Trophoblast cell (in vitro differentiated cells and primary cell): ENCODE results near the gene SLC4A2.

Experiments used
- DNase-seq, 2 donors: peaks; one replicate each; pipeline ENCODE4 v3.0.0-alpha.2; 2016
- H2AFZ ChIP-seq: 2 replicates; pipeline ENCODE4 v1.6.1; 2013; ENCODE audit warnings: low read length, moderate library complexity, mild to moderate bottlenecking; ENCODE audit not compliant: insufficient read depth, poor library complexity
- H2AK5ac ChIP-seq: 2 replicates; pipeline ENCODE4 v1.6.1; 2013; ENCODE audit warnings: mild to moderate bottlenecking, low read length
- H2BK120ac ChIP-seq: 2 replicates; pipeline ENCODE4 v1.6.1; 2013; ENCODE audit warnings: low read length, mild to moderate bottlenecking, moderate library complexity; ENCODE audit not compliant: insufficient read depth, poor library complexity
- H2BK12ac ChIP-seq: 2 replicates; pipeline ENCODE4 v1.6.1; 2013; ENCODE audit warnings: mild to moderate bottlenecking, low read length, moderate library complexity
- H2BK5ac ChIP-seq: 2 replicates; pipeline ENCODE4 v1.6.1; 2013; ENCODE audit warnings: low read length, low read depth, moderate library complexity, mild to moderate bottlenecking; ENCODE audit not compliant: poor library complexity
- H3K14ac ChIP-seq: 2 replicates; pipeline ENCODE4 v1.6.1; 2013; ENCODE audit warnings: mild to moderate bottlenecking, low read length
- H3K18ac ChIP-seq: 2 replicates; pipeline ENCODE4 v1.6.1; 2013; ENCODE audit warnings: mild to moderate bottlenecking, low read length
- H3K23ac ChIP-seq: 2 replicates; pipeline ENCODE4 v1.6.1; 2013; ENCODE audit warnings: low read length
- H3K27ac ChIP-seq: 2 replicates; pipeline ENCODE4 v1.5.1; 2013; ENCODE audit warnings: low read depth, mild to moderate bottlenecking, inconsistent platforms, low read length, moderate library complexity
- H3K27me3 ChIP-seq: 2 replicates; pipeline ENCODE4 v1.6.1; 2013; ENCODE audit warnings: inconsistent platforms, mild to moderate bottlenecking, low read length, moderate library complexity; ENCODE audit not compliant: insufficient read depth
- H3K36me3 ChIP-seq, 2 experiments: 1 replicate in 1 of 2; 2 replicates in 1 of 2; pipeline ENCODE4 v1.6.1; 2013; ENCODE audit warnings: low read length in 2 of 2, mild to moderate bottlenecking in 2 of 2, moderate library complexity in 1 of 2; ENCODE audit not compliant: insufficient read depth in 2 of 2, control insufficient read depth in 1 of 2
- H3K4ac ChIP-seq: 2 replicates; pipeline ENCODE4 v1.6.1; 2013; ENCODE audit warnings: low read depth, mild to moderate bottlenecking, low read length, moderate library complexity
- H3K4me1 ChIP-seq, 2 experiments: 1 replicate in 1 of 2; 2 replicates in 1 of 2; pipeline ENCODE4 v1.6.1; 2013; ENCODE audit warnings: low read length in 2 of 2, mild to moderate bottlenecking in 2 of 2, moderate library complexity in 1 of 2; ENCODE audit not compliant: insufficient read depth in 2 of 2, control insufficient read depth in 1 of 2
- H3K4me2 ChIP-seq: 2 replicates; pipeline ENCODE4 v1.6.1; 2013; ENCODE audit warnings: inconsistent platforms, mild to moderate bottlenecking, low read length, moderate library complexity
- H3K4me3 ChIP-seq: 2 replicates; pipeline ENCODE4 v1.5.1; 2013; ENCODE audit warnings: mild to moderate bottlenecking, low read depth, low read length, inconsistent platforms
- H3K79me1 ChIP-seq: one replicate; pipeline ENCODE4 v1.6.1; 2013; ENCODE audit warnings: low read length
- H3K79me2 ChIP-seq: 2 replicates; pipeline ENCODE4 v1.6.1; 2013; ENCODE audit warnings: low read length, mild to moderate bottlenecking; ENCODE audit not compliant: control insufficient read depth, insufficient read depth, poor library complexity
- H3K9ac ChIP-seq: 2 replicates; pipeline ENCODE4 v1.6.1; 2013; ENCODE audit warnings: mild to moderate bottlenecking, low read length
- H3K9me3 ChIP-seq: 2 replicates; pipeline ENCODE4 v1.6.1; 2013; ENCODE audit warnings: low read depth, mild to moderate bottlenecking, control low read depth, inconsistent platforms, low read length; ENCODE audit not compliant: insufficient read depth
- H4K12ac ChIP-seq: 2 replicates; pipeline ENCODE4 v1.6.1; 2013; ENCODE audit warnings: low read depth, mild to moderate bottlenecking, low read length, moderate library complexity
- H4K8ac ChIP-seq: 2 replicates; pipeline ENCODE4 v1.6.1; 2013; ENCODE audit warnings: low read depth, mild to moderate bottlenecking, low read length, moderate library complexity
- H4K91ac ChIP-seq: one replicate; pipeline ENCODE4 v1.6.1; 2013; ENCODE audit warnings: low read depth, mild to moderate bottlenecking, low read length, moderate library complexity
- WGBS: extraction: QIAGEN DNeasy Blood & Tissue Kit; methylation state at CpG from one replicate; pipeline ENCODE4 v1.1.7; 2013; ENCODE audit warnings: missing lambda C conversion rate; ENCODE audit not compliant: insufficient read length, insufficient coverage; ENCODE audit errors: extremely low coverage; 5-methylcytosine and 5-hydroxymethylcytosine counted together

Gene SLC4A2

GRCh38 chr7:151033864-151034249 is 25.5 kb upstream of the SLC4A2 start:
- Histone ChIP-seq H3K14ac (no peak overlapping the region), H3K36me3 (peaks cover 38 to 45% of the 10 kb centered on the region in 2 experiments), H3K9ac (no peak overlapping the region), H3K79me1 (peaks cover 5% of the 10 kb centered on the region), H2BK12ac (no peak overlapping the region), H3K23ac (no peak overlapping the region), H2AK5ac (no peak overlapping the region), H3K4ac (no peak overlapping the region), H3K27ac (no peak overlapping the region), H2AFZ (no peak overlapping the region), H2BK120ac (no peak overlapping the region), H3K79me2 (no peaks in the 10 kb centered on the region), H2BK5ac (no peak overlapping the region), H3K4me2 (no peak overlapping the region), H3K18ac (no peak overlapping the region), H3K9me3 (peaks cover 1% of the 10 kb centered on the region), H3K4me3 (no peak overlapping the region), H4K8ac (no peak overlapping the region), H3K4me1 (peaks cover 5 to 8% of the 10 kb centered on the region in 2 experiments), H3K27me3 (no peaks in the 10 kb centered on the region), H4K91ac (no peak overlapping the region), H4K12ac (no peak overlapping the region)
- WGBS, result no CpG with 5 or more reads among the region's 5 CpGs
- DNase-seq, result no peak

- no peak overlapping the region for H2AK5ac ChIP-seq
- no peak overlapping the region for H2AFZ ChIP-seq
- H2BK5ac ChIP-seq, result no peak overlapping the region
- H3K4me2 ChIP-seq, result no peak overlapping the region
- no peak for DNase-seq
- no peak overlapping the region for H3K27ac ChIP-seq
- H3K23ac ChIP-seq, result no peak overlapping the region
- WGBS, result no CpG with 5 or more reads among the region's 21 CpGs
- H4K91ac ChIP-seq, result no peak overlapping the region
- peaks cover 7% of the 10 kb centered on the region for H3K79me1 ChIP-seq
- no peak overlapping the region for H3K4me3 ChIP-seq
- H3K36me3 ChIP-seq, result peaks cover 38 to 45% of the 10 kb centered on the region in 2 experiments
- no peak overlapping the region for H4K12ac ChIP-seq
- H3K9me3 ChIP-seq, result peaks cover 1% of the 10 kb centered on the region
- no peak overlapping the region for H3K18ac ChIP-seq
- no peaks in the 10 kb centered on the region for H3K79me2 ChIP-seq
- H2BK12ac ChIP-seq, result no peak overlapping the region
- no peaks in the 10 kb centered on the region for H3K27me3 ChIP-seq
- no peak overlapping the region for H2BK120ac ChIP-seq
- no peak overlapping the region for H3K9ac ChIP-seq
- H4K8ac ChIP-seq, result no peak overlapping the region
- no peak overlapping the region for H3K14ac ChIP-seq
- no peak overlapping the region for H3K4ac ChIP-seq
- H3K4me1 ChIP-seq, result peaks cover 10 to 13% of the 10 kb centered on the region in 2 experiments
Observed at GRCh38 chr7:151034312-151035025, 24.9 kb upstream of the SLC4A2 start.

- H2AK5ac ChIP-seq, result no peak overlapping the region
- H4K91ac ChIP-seq, result no peak overlapping the region
- no peak overlapping the region for H3K4me2 ChIP-seq
- no CpG with 5 or more reads among the region's 21 CpGs for WGBS
- H2BK120ac ChIP-seq, result no peak overlapping the region
- no peak overlapping the region for H3K23ac ChIP-seq
- no peak for DNase-seq
- H3K27ac ChIP-seq, result no peak overlapping the region
- H3K18ac ChIP-seq, result no peak overlapping the region
- no peak overlapping the region for H3K4ac ChIP-seq
- no peak overlapping the region for H3K4me3 ChIP-seq
- no peak overlapping the region for H2AFZ ChIP-seq
- no peak overlapping the region for H3K14ac ChIP-seq
- no peak overlapping the region for H3K9ac ChIP-seq
- peaks cover 1% of the 10 kb centered on the region for H3K9me3 ChIP-seq
- peaks cover 17 to 19% of the 10 kb centered on the region in 2 experiments for H3K4me1 ChIP-seq
- no peak overlapping the region for H4K12ac ChIP-seq
- H3K27me3 ChIP-seq, result no peaks in the 10 kb centered on the region
- peaks cover 38 to 45% of the 10 kb centered on the region in 2 experiments for H3K36me3 ChIP-seq
- no peak overlapping the region for H2BK5ac ChIP-seq
- H3K79me1 ChIP-seq, result peaks cover 11% of the 10 kb centered on the region
- no peaks in the 10 kb centered on the region for H3K79me2 ChIP-seq
- H4K8ac ChIP-seq, result no peak overlapping the region
- no peak overlapping the region for H2BK12ac ChIP-seq
Observed at GRCh38 chr7:151035026-151035717, 24.2 kb upstream of the SLC4A2 start.

GRCh38 chr7:151035902-151036301 is 23.5 kb upstream of the SLC4A2 start:
- Histone ChIP-seq H4K8ac (no peak overlapping the region), H3K36me3 (peaks cover 38 to 45% of the 10 kb centered on the region in 2 experiments), H3K27me3 (no peaks in the 10 kb centered on the region), H3K4me3 (no peak overlapping the region), H3K9me3 (peaks cover 1% of the 10 kb centered on the region), H4K12ac (no peak overlapping the region), H3K18ac (no peak overlapping the region), H3K79me2 (no peaks in the 10 kb centered on the region), H2AFZ (no peak overlapping the region), H2BK120ac (no peak overlapping the region), H3K79me1 (peaks cover 13% of the 10 kb centered on the region), H3K4me2 (no peak overlapping the region), H2AK5ac (no peak overlapping the region), H3K9ac (no peak overlapping the region), H3K23ac (no peak overlapping the region), H3K27ac (no peak overlapping the region), H2BK12ac (no peak overlapping the region), H3K4me1 (peaks cover 19 to 21% of the 10 kb centered on the region in 2 experiments), H4K91ac (no peak overlapping the region), H3K14ac (no peak overlapping the region), H3K4ac (no peak overlapping the region), H2BK5ac (no peak overlapping the region)
- no peak for DNase-seq
- no CpG with 5 or more reads among the region's 17 CpGs for WGBS
